Trophoblast cell (in vitro differentiated cells and primary cell): ENCODE results near the gene IPO7.
"Not testable (repeated sequence)": the region's sequence is repeated elsewhere in the genome, so short reads cannot be mapped to it uniquely, and the experiment has no call there.

Source experiments
- DNase-seq, 2 donors: peaks; one replicate each; pipeline ENCODE4 v3.0.0-alpha.2; 2016
- H2AFZ ChIP-seq: 2 replicates; pipeline ENCODE4 v1.6.1; 2013; ENCODE audit warnings: low read length, moderate library complexity, mild to moderate bottlenecking; ENCODE audit not compliant: insufficient read depth, poor library complexity
- H2AK5ac ChIP-seq: 2 replicates; pipeline ENCODE4 v1.6.1; 2013; ENCODE audit warnings: mild to moderate bottlenecking, low read length
- H2BK120ac ChIP-seq: 2 replicates; pipeline ENCODE4 v1.6.1; 2013; ENCODE audit warnings: low read length, mild to moderate bottlenecking, moderate library complexity; ENCODE audit not compliant: insufficient read depth, poor library complexity
- H2BK12ac ChIP-seq: 2 replicates; pipeline ENCODE4 v1.6.1; 2013; ENCODE audit warnings: mild to moderate bottlenecking, low read length, moderate library complexity
- H2BK5ac ChIP-seq: 2 replicates; pipeline ENCODE4 v1.6.1; 2013; ENCODE audit warnings: low read length, low read depth, moderate library complexity, mild to moderate bottlenecking; ENCODE audit not compliant: poor library complexity
- H3K14ac ChIP-seq: 2 replicates; pipeline ENCODE4 v1.6.1; 2013; ENCODE audit warnings: mild to moderate bottlenecking, low read length
- H3K18ac ChIP-seq: 2 replicates; pipeline ENCODE4 v1.6.1; 2013; ENCODE audit warnings: mild to moderate bottlenecking, low read length
- H3K23ac ChIP-seq: 2 replicates; pipeline ENCODE4 v1.6.1; 2013; ENCODE audit warnings: low read length
- H3K27ac ChIP-seq: 2 replicates; pipeline ENCODE4 v1.5.1; 2013; ENCODE audit warnings: low read depth, mild to moderate bottlenecking, inconsistent platforms, low read length, moderate library complexity
- H3K27me3 ChIP-seq: 2 replicates; pipeline ENCODE4 v1.6.1; 2013; ENCODE audit warnings: inconsistent platforms, mild to moderate bottlenecking, low read length, moderate library complexity; ENCODE audit not compliant: insufficient read depth
- H3K36me3 ChIP-seq, 2 experiments: 1 replicate in 1 of 2; 2 replicates in 1 of 2; pipeline ENCODE4 v1.6.1; 2013; ENCODE audit warnings: low read length in 2 of 2, mild to moderate bottlenecking in 2 of 2, moderate library complexity in 1 of 2; ENCODE audit not compliant: insufficient read depth in 2 of 2, control insufficient read depth in 1 of 2
- H3K4ac ChIP-seq: 2 replicates; pipeline ENCODE4 v1.6.1; 2013; ENCODE audit warnings: low read depth, mild to moderate bottlenecking, low read length, moderate library complexity
- H3K4me1 ChIP-seq, 2 experiments: 1 replicate in 1 of 2; 2 replicates in 1 of 2; pipeline ENCODE4 v1.6.1; 2013; ENCODE audit warnings: low read length in 2 of 2, mild to moderate bottlenecking in 2 of 2, moderate library complexity in 1 of 2; ENCODE audit not compliant: insufficient read depth in 2 of 2, control insufficient read depth in 1 of 2
- H3K4me2 ChIP-seq: 2 replicates; pipeline ENCODE4 v1.6.1; 2013; ENCODE audit warnings: inconsistent platforms, mild to moderate bottlenecking, low read length, moderate library complexity
- H3K4me3 ChIP-seq: 2 replicates; pipeline ENCODE4 v1.5.1; 2013; ENCODE audit warnings: mild to moderate bottlenecking, low read depth, low read length, inconsistent platforms
- H3K79me1 ChIP-seq: one replicate; pipeline ENCODE4 v1.6.1; 2013; ENCODE audit warnings: low read length
- H3K79me2 ChIP-seq: 2 replicates; pipeline ENCODE4 v1.6.1; 2013; ENCODE audit warnings: low read length, mild to moderate bottlenecking; ENCODE audit not compliant: control insufficient read depth, insufficient read depth, poor library complexity
- H3K9ac ChIP-seq: 2 replicates; pipeline ENCODE4 v1.6.1; 2013; ENCODE audit warnings: mild to moderate bottlenecking, low read length
- H3K9me3 ChIP-seq: 2 replicates; pipeline ENCODE4 v1.6.1; 2013; ENCODE audit warnings: low read depth, mild to moderate bottlenecking, control low read depth, inconsistent platforms, low read length; ENCODE audit not compliant: insufficient read depth
- H4K12ac ChIP-seq: 2 replicates; pipeline ENCODE4 v1.6.1; 2013; ENCODE audit warnings: low read depth, mild to moderate bottlenecking, low read length, moderate library complexity
- H4K8ac ChIP-seq: 2 replicates; pipeline ENCODE4 v1.6.1; 2013; ENCODE audit warnings: low read depth, mild to moderate bottlenecking, low read length, moderate library complexity
- H4K91ac ChIP-seq: one replicate; pipeline ENCODE4 v1.6.1; 2013; ENCODE audit warnings: low read depth, mild to moderate bottlenecking, low read length, moderate library complexity
- WGBS: extraction: QIAGEN DNeasy Blood & Tissue Kit; methylation state at CpG from one replicate; pipeline ENCODE4 v1.1.7; 2013; ENCODE audit warnings: missing lambda C conversion rate; ENCODE audit not compliant: insufficient read length, insufficient coverage; ENCODE audit errors: extremely low coverage; 5-methylcytosine and 5-hydroxymethylcytosine counted together

IPO7 gene

GRCh38 chr11:9399466-9399865 is 15.0 kb downstream of the IPO7 start:
- no peak for DNase-seq
- Histone ChIP-seq H3K9ac (no peak overlapping the region), H3K23ac (no peak overlapping the region), H3K9me3 (no peaks in the 10 kb centered on the region), H3K4me2 (no peak overlapping the region), H2BK120ac (no peak overlapping the region), H3K4me3 (no peak overlapping the region), H3K36me3 (peaks cover 2 to 9% of the 10 kb centered on the region in 2 experiments), H3K27ac (no peak overlapping the region), H3K14ac (no peak overlapping the region), H2BK12ac (no peak overlapping the region), H3K79me1 (no peaks in the 10 kb centered on the region), H2BK5ac (no peak overlapping the region), H4K12ac (no peak overlapping the region), H3K27me3 (no peaks in the 10 kb centered on the region), H2AFZ (no peak overlapping the region), H3K79me2 (peaks cover 8% of the 10 kb centered on the region), H2AK5ac (no peak overlapping the region), H4K91ac (no peak overlapping the region), H4K8ac (no peak overlapping the region), H3K4ac (peak overlapping the region; percentile 97), H3K4me1 (peaks cover 0 to 5% of the 10 kb centered on the region in 2 experiments), H3K18ac (no peak overlapping the region)

- not testable (repeated sequence) for H4K8ac ChIP-seq, H2AFZ ChIP-seq, H3K4me2 ChIP-seq, H3K4me3 ChIP-seq, H3K18ac ChIP-seq, H3K9ac ChIP-seq, H3K79me2 ChIP-seq, H3K14ac ChIP-seq, H3K27me3 ChIP-seq, DNase-seq, H3K4me1 ChIP-seq, H4K12ac ChIP-seq, H3K9me3 ChIP-seq, H4K91ac ChIP-seq, H3K23ac ChIP-seq, H2BK12ac ChIP-seq, H3K27ac ChIP-seq, H2BK120ac ChIP-seq, H2BK5ac ChIP-seq, H2AK5ac ChIP-seq, H3K79me1 ChIP-seq
- Histone ChIP-seq H3K36me3 (peaks cover 9 to 15% of the 10 kb centered on the region in 2 experiments), H3K4ac (peak overlapping the region; percentile 3)
- no CpG with 5 or more reads among the region's 8 CpGs for WGBS
These were observed 17.4 kb downstream of the IPO7 start for GRCh38 chr11:9401884-9402283.

- Histone ChIP-seq H3K4me1 (no peaks in the 10 kb centered on the region), H3K79me1 (no peaks in the 10 kb centered on the region), H3K27me3 (no peaks in the 10 kb centered on the region), H3K9me3 (no peaks in the 10 kb centered on the region), H2AK5ac (no peak overlapping the region), H3K9ac (no peak overlapping the region), H3K14ac (no peak overlapping the region), H3K18ac (no peak overlapping the region), H2BK12ac (no peak overlapping the region), H4K12ac (no peak overlapping the region), H3K23ac (no peak overlapping the region), H3K79me2 (no peaks in the 10 kb centered on the region), H2BK5ac (no peak overlapping the region), H2BK120ac (no peak overlapping the region), H3K27ac (no peak overlapping the region), H3K36me3 (peaks cover 36 to 38% of the 10 kb centered on the region in 2 experiments), H3K4me3 (no peak overlapping the region), H4K91ac (no peak overlapping the region), H3K4me2 (no peak overlapping the region), H2AFZ (no peak overlapping the region), H4K8ac (no peak overlapping the region), H3K4ac (no peak overlapping the region)
- no peak for DNase-seq
- WGBS, result no CpG with 5 or more reads among the region's 1 CpG
These were observed 44.3 kb downstream of the IPO7 start for GRCh38 chr11:9428706-9429105.

DNA sequence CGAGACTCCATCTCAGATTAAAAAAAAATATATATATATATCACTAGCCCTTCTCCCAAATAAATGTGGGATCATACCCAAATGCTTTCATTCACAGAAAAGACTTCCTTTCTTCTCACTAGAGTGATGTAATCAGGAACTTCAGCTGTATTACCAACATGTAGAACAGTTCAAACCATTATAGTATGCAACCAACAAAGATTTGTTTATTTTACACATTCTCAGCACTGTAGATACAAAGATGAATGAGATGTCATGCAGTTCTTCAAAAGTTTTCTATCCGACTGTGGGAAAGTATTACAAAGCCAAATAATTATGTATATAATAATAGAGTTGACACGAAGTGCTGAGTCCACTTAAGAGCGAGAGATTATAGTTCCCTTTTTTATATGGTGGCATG is 54.2 kb downstream of the IPO7 start:
- no peak overlapping the region for H3K27ac ChIP-seq
- H4K8ac ChIP-seq, result no peak overlapping the region
- DNase-seq, result no peak
- no peak overlapping the region for H3K4me3 ChIP-seq
- no peak overlapping the region for H3K4me2 ChIP-seq
- no peak overlapping the region for H3K18ac ChIP-seq
- no peak overlapping the region for H3K4ac ChIP-seq
- no peaks in the 10 kb centered on the region for H3K79me1 ChIP-seq
- H4K91ac ChIP-seq, result no peak overlapping the region
- no peaks in the 10 kb centered on the region for H3K4me1 ChIP-seq
- H3K14ac ChIP-seq, result no peak overlapping the region
- H2BK12ac ChIP-seq, result no peak overlapping the region
- H4K12ac ChIP-seq, result no peak overlapping the region
- no peak overlapping the region for H2BK5ac ChIP-seq
- H2AK5ac ChIP-seq, result no peak overlapping the region
- no peak overlapping the region for H2AFZ ChIP-seq
- H3K79me2 ChIP-seq, result no peaks in the 10 kb centered on the region
- no peak overlapping the region for H3K9ac ChIP-seq
- H3K23ac ChIP-seq, result no peak overlapping the region
- peaks cover 35 to 46% of the 10 kb centered on the region in 2 experiments for H3K36me3 ChIP-seq
- no peaks in the 10 kb centered on the region for H3K27me3 ChIP-seq
- no peak overlapping the region for H2BK120ac ChIP-seq
- no CpG with 5 or more reads among the region's 4 CpGs for WGBS
- no peaks in the 10 kb centered on the region for H3K9me3 ChIP-seq
